HepG2 (cell line): ENCODE measurements around the gene DHRS12. TPM values are rescaled to one million over a fixed set of nuclear protein-coding genes. Genes with fewer than 3 reads are reported as not detected.

Experiments
- AHDC1 ChIP-seq: sonication (generic); formaldehyde crosslinking; IDR thresholded peaks from 2 replicates; pipeline ENCODE4 v1.5.1; 2020; ENCODE audit warnings: mild to moderate bottlenecking, missing genetic modification reagents, borderline replicate concordance
- ATF2 ChIP-seq: sonication (generic); formaldehyde crosslinking; IDR thresholded peaks from 2 replicates; pipeline ENCODE4 v1.4.0; 2020; ENCODE audit warnings: missing genetic modification reagents
- EP300 ChIP-seq, 3 experiments: sonication (generic) in 1 of 3; formaldehyde crosslinking in 1 of 3; IDR thresholded peaks; 2 replicates each; pipeline versions ENCODE4 v1.5.1 to v1.6.1; 2011 to 2020; ENCODE audit warnings: low read depth in 2 of 3, low read length in 2 of 3, borderline replicate concordance in 1 of 3, improper control_type of control experiment in 1 of 3, mild to moderate bottlenecking in 1 of 3, missing genetic modification reagents in 1 of 3, moderate library complexity in 1 of 3
- FOXO1 ChIP-seq: sonication (generic); formaldehyde crosslinking; IDR thresholded peaks from 2 replicates; pipeline ENCODE4 v1.4.0; 2020; ENCODE audit warnings: missing genetic modification reagents
- HDAC1 ChIP-seq: sonication (generic); formaldehyde crosslinking; IDR thresholded peaks from 2 replicates; pipeline ENCODE4 v1.5.1; 2020; ENCODE audit warnings: mild to moderate bottlenecking, missing genetic modification reagents
- REXO4 ChIP-seq: sonication (generic); formaldehyde crosslinking; IDR thresholded peaks from 2 replicates; pipeline ENCODE4 v1.8.0; 2022; ENCODE audit warnings: missing genetic modification reagents, mild to moderate bottlenecking, borderline replicate concordance
- RXRB ChIP-seq: IDR thresholded peaks from 2 replicates; pipeline ENCODE4 v1.6.1; 2016; ENCODE audit warnings: borderline replicate concordance, missing genetic modification reagents, missing compliant biosample characterization
- USF2 ChIP-seq, 2 experiments: sonication (generic) in 1 of 2; formaldehyde crosslinking in 1 of 2; IDR thresholded peaks; 2 replicates each; pipeline versions ENCODE4 v1.5.1 to v1.6.1; 2011 to 2020; ENCODE audit warnings: borderline replicate concordance in 1 of 2, low read depth in 1 of 2, low read length in 1 of 2, mild to moderate bottlenecking in 1 of 2, missing genetic modification reagents in 1 of 2, moderate library complexity in 1 of 2
- ZBTB21 ChIP-seq: sonication (generic); formaldehyde crosslinking; IDR thresholded peaks from 2 replicates; pipeline ENCODE4 v1.4.0; 2020; ENCODE audit warnings: missing genetic modification reagents
- ZBTB26 ChIP-seq: IDR thresholded peaks from 2 replicates; pipeline ENCODE4 v1.6.1; 2016; ENCODE audit warnings: missing compliant biosample characterization, missing genetic modification reagents, borderline replicate concordance
- ZNF432 ChIP-seq: sonication (generic); formaldehyde crosslinking; IDR thresholded peaks from 2 replicates; pipeline ENCODE4 v1.5.0; 2020; ENCODE audit warnings: missing genetic modification reagents, mild to moderate bottlenecking, borderline replicate concordance
- ZNF513 ChIP-seq: sonication (generic); formaldehyde crosslinking; conservative IDR thresholded peaks from 2 replicates; pipeline ENCODE4 v1.5.0; 2020; ENCODE audit warnings: missing genetic modification reagents
- ZNF781 ChIP-seq: sonication (generic); formaldehyde crosslinking; IDR thresholded peaks from 2 replicates; pipeline ENCODE4 v1.5.1; 2020; ENCODE audit warnings: borderline replicate concordance, mild to moderate bottlenecking, missing genetic modification reagents; ENCODE audit errors: not compliant biosample characterization
- polyA plus RNA-seq, 8 experiments: library from polyadenylated mRNA; depleted of rRNA in 3 of 8; stranded (reverse) in 7 of 8; unstranded in 1 of 8; fragments of >200 nt; fragmentation: Illumina TruSeq in 4 of 8; extraction: Trizol in 4 of 8; gene quantifications; 2 replicates each; pipeline versions ENCODE4 v1.2.1 to v1.2.3, GENCODE V29; 2011 to 2016; ENCODE audit warnings: low read depth in 4 of 8, missing spikeins in 1 of 8, mixed read lengths in 1 of 8; ENCODE audit not compliant: insufficient read depth in 1 of 8
- total RNA-seq, 5 experiments: library from RNA; depleted of rRNA; stranded (reverse); fragments of >200 nt; fragmentation: Illumina TruSeq; extraction: Trizol; gene quantifications; 2 replicates each; pipeline ENCODE4 v1.2.3, GENCODE V29; 2016; ENCODE audit warnings: low read depth in 1 of 5

Gene DHRS12
- total and polyA plus RNA-seq, 2 of the 13 experiments (the other 11 are each of a cell fraction or from before 2014, with no cell fraction given) = 7.2 to 8.4 TPM

- peak; percentile 31; the same call in 1 of the 2 replicates for TF ChIP-seq ZBTB21 (CRISPR knock-in tag)
- no peak for TF ChIP-seq ZNF513 (CRISPR knock-in tag)
- peak; percentile 37 for TF ChIP-seq HDAC1 (CRISPR knock-in tag)
- peak; percentile 75 for TF ChIP-seq ATF2 (CRISPR knock-in tag)
- TF ChIP-seq USF2 (IDR thresholded peaks at IDR 0.05; ENCODE audit: low read depth, low read length) = no peak
- 0 out of 2 replicates have a peak, but pooled peaks have one; percentile 12 for TF ChIP-seq USF2 (CRISPR knock-in tag; IDR thresholded peaks at IDR 0.05; ENCODE audit: borderline replicate concordance)
- peak; percentile 42 for TF ChIP-seq ZNF781 (CRISPR knock-in tag)
- TF ChIP-seq ZNF432 (CRISPR knock-in tag) = no peak
- TF ChIP-seq ZBTB26 (CRISPR knock-in tag) = peak; percentile 48; the same call in 1 of the 2 replicates
- no peak for TF ChIP-seq REXO4 (CRISPR knock-in tag)
- no peak for TF ChIP-seq AHDC1 (CRISPR knock-in tag)
- peak; percentile 41; the same call in 1 of the 2 replicates for TF ChIP-seq RXRB (CRISPR knock-in tag)
- TF ChIP-seq EP300 (IDR thresholded peaks at IDR 0.05; ENCODE audit: low read depth in 2 of 2, low read length in 2 of 2) = peak in 1 of 2 experiments; percentile 20; a peak in 1 of 4 replicates
- TF ChIP-seq EP300 (CRISPR knock-in tag; IDR thresholded peaks at IDR 0.05; ENCODE audit: borderline replicate concordance) = 0 out of 2 replicates have a peak, but pooled peaks have one; percentile 21
- TF ChIP-seq FOXO1 = peak; percentile 45
Measured at GRCh38 chr13:51803422-51804294, at the start of gene DHRS12 (continued).
